Common myeloid progenitor, CD34-positive (primary cell): Measurements from ENCODE around the gene APOB.

Experiments used
- CTCF ChIA-PET: fragments of 350-600 bp; sonication (Branson Sonifier 250); formaldehyde crosslinking; loops from one replicate; lab custom pipeline; 2021; ENCODE audit warnings: antibody characterized with exemption; lab: Charles Lee
- POLR2A ChIA-PET: fragments of 350-600 bp; sonication (Branson Sonifier 250); formaldehyde crosslinking; loops from one replicate; lab custom pipeline; 2021; ENCODE audit warnings: antibody characterized with exemption; lab: Charles Lee
- DNase-seq, 3 donors: peaks; one replicate each; pipeline versions ENCODE4 v3.0.0 to v3.0.0-alpha.2; 2013
- H3K27ac ChIP-seq, 2 experiments: 1 replicate in 1 of 2; 2 replicates in 1 of 2; pipeline ENCODE4 v1.7.0; 2013; ENCODE audit warnings: inconsistent platforms in 2 of 2, low read length in 2 of 2, mild to moderate bottlenecking in 2 of 2, low read depth in 1 of 2, moderate library complexity in 1 of 2; ENCODE audit not compliant: severe bottlenecking in 2 of 2, insufficient read depth in 1 of 2, poor library complexity in 1 of 2
- H3K27me3 ChIP-seq, 5 experiments: replicated peaks in 2 of 5; 1 replicate in 3 of 5; 2 replicates in 2 of 5; pipeline versions ENCODE4 v1.6.1 to v1.7.0; 2013; ENCODE audit warnings: low read length in 4 of 5, mild to moderate bottlenecking in 2 of 5, moderate library complexity in 2 of 5, inconsistent platforms in 1 of 5; ENCODE audit not compliant: insufficient read depth in 5 of 5, control insufficient read depth in 4 of 5
- H3K36me3 ChIP-seq, 4 experiments: 1 replicate in 2 of 4; 2 replicates in 2 of 4; pipeline versions ENCODE4 v1.6.1 to v1.7.0; 2013; ENCODE audit warnings: low read length in 3 of 4, control low read depth in 1 of 4, mild to moderate bottlenecking in 1 of 4; ENCODE audit not compliant: control insufficient read depth in 4 of 4, insufficient read depth in 4 of 4
- H3K4me1 ChIP-seq, 4 experiments: 1 replicate in 3 of 4; 2 replicates in 1 of 4; pipeline versions ENCODE4 v1.6.1 to v1.7.1; 2013; ENCODE audit warnings: low read length in 3 of 4, mild to moderate bottlenecking in 3 of 4, control low read depth in 1 of 4, inconsistent platforms in 1 of 4, moderate library complexity in 1 of 4; ENCODE audit not compliant: control insufficient read depth in 4 of 4, insufficient read depth in 4 of 4; ENCODE audit errors: control extremely low read depth in 1 of 4
- H3K4me3 ChIP-seq, 7 experiments: 1 replicate in 4 of 7; 2 replicates in 3 of 7; pipeline versions ENCODE4 v1.5.1 to v1.7.0; 2013; ENCODE audit warnings: mild to moderate bottlenecking in 7 of 7, low read length in 6 of 7, moderate library complexity in 6 of 7, inconsistent platforms in 2 of 7, low read depth in 2 of 7, control low read depth in 1 of 7; ENCODE audit not compliant: insufficient read depth in 4 of 7, control insufficient read depth in 1 of 7; ENCODE audit errors: extremely low read depth in 1 of 7
- H3K9me3 ChIP-seq, 5 experiments: 1 replicate in 4 of 5; 2 replicates in 1 of 5; pipeline versions ENCODE4 v1.6.1 to v1.7.1; 2013; ENCODE audit warnings: low read length in 4 of 5, mild to moderate bottlenecking in 2 of 5, inconsistent platforms in 1 of 5, low read depth in 1 of 5, moderate library complexity in 1 of 5; ENCODE audit not compliant: control insufficient read depth in 4 of 5, insufficient read depth in 2 of 5; ENCODE audit errors: control extremely low read depth in 1 of 5
- WGBS: methylation state at CpG from one replicate; pipeline ENCODE4 v1.1.5; 2013; ENCODE audit not compliant: insufficient coverage; 5-methylcytosine and 5-hydroxymethylcytosine counted together

The APOB gene

GRCh38 chr2:21072477-21073242 lies 28.8 kb upstream of the APOB start:
- ChIA-PET CTCF (no interaction called here), POLR2A (no interaction called here)
- H3K4me1 ChIP-seq, result peaks cover 8 to 20% (median 14%) of the 10 kb centered on the region in 4 experiments
- H3K9me3 ChIP-seq, result no peaks in the 10 kb centered on the region
- no peak overlapping the region for H3K4me3 ChIP-seq
- peaks cover 0 to 2% (median 0%) of the 10 kb centered on the region in 5 experiments for H3K27me3 ChIP-seq
- no peaks in the 10 kb centered on the region for H3K36me3 ChIP-seq
- 91% methylated on average over 1 of the region's 4 CpGs for WGBS
- H3K27ac ChIP-seq, result no peak overlapping the region
- no peak for DNase-seq

GRCh38 chr2:21070341-21071257 lies 26.7 kb upstream of the APOB start:
- POLR2A ChIA-PET, result no interaction called here

GRCh38 chr2:21069746-21070340 lies 26.0 kb upstream of the APOB start:
- Histone ChIP-seq H3K27ac (no peak overlapping the region), H3K36me3 (no peaks in the 10 kb centered on the region), H3K4me3 (peak overlapping the region in 1 of 7 experiments; percentile 19), H3K9me3 (no peaks in the 10 kb centered on the region), H3K27me3 (peaks cover 0 to 2% (median 0%) of the 10 kb centered on the region in 5 experiments), H3K4me1 (peaks cover 8 to 29% (median 17%) of the 10 kb centered on the region in 4 experiments)
- ChIA-PET CTCF (no interaction called here), POLR2A (no interaction called here)
- DNase-seq, result no peak
- WGBS, result 23% methylated on average over 2 of the region's 2 CpGs

More at GRCh38 chr2:21070341-21071257, 26.7 kb upstream of the APOB start:
- peaks cover 0 to 2% (median 0%) of the 10 kb centered on the region in 5 experiments for H3K27me3 ChIP-seq
- no peaks in the 10 kb centered on the region for H3K36me3 ChIP-seq
- H3K27ac ChIP-seq, result no peak overlapping the region
- 80% methylated on average over 6 of the region's 9 CpGs for WGBS
- CTCF ChIA-PET, result interaction anchor here (0.9 kb wide), 1 partner anchor 12 kb away, joined by 3 read pairs; no protein-coding TSS in a partner anchor
- no peak overlapping the region for H3K4me3 ChIP-seq
- H3K4me1 ChIP-seq, result peaks cover 8 to 29% (median 17%) of the 10 kb centered on the region in 4 experiments
- H3K9me3 ChIP-seq, result no peaks in the 10 kb centered on the region
- DNase-seq, result peak; percentile 47 to 83 (median 72)

GRCh38 chr2:21067859-21068537 lies 24.1 kb upstream of the APOB start:
- Histone ChIP-seq H3K9me3 (no peaks in the 10 kb centered on the region), H3K27ac (no peak overlapping the region), H3K27me3 (peaks cover 0 to 2% (median 0%) of the 10 kb centered on the region in 5 experiments), H3K36me3 (no peaks in the 10 kb centered on the region), H3K4me1 (peaks cover 8 to 29% (median 17%) of the 10 kb centered on the region in 4 experiments), H3K4me3 (no peak overlapping the region)
- CTCF ChIA-PET, result interaction anchor here (0.6 kb wide), 1 partner anchor 42 kb away, joined by 4 read pairs; no protein-coding TSS in a partner anchor
- POLR2A ChIA-PET, result no interaction called here
- WGBS, result 92% methylated on average over 2 of the region's 2 CpGs
- DNase-seq, result peak in 2 of 3 donors; percentile 9 to 12

- WGBS, result 17% methylated on average over 2 of the region's 5 CpGs
- Histone ChIP-seq H3K9me3 (no peaks in the 10 kb centered on the region), H3K36me3 (no peaks in the 10 kb centered on the region), H3K4me1 (peaks cover 8 to 29% (median 17%) of the 10 kb centered on the region in 4 experiments), H3K4me3 (no peak overlapping the region), H3K27ac (no peak overlapping the region), H3K27me3 (peaks cover 0 to 2% (median 0%) of the 10 kb centered on the region in 5 experiments)
- POLR2A ChIA-PET, result interaction anchor here (0.6 to 0.7 kb wide), 2 partner anchors 22 to 206 kb away, joined by 3 to 4 read pairs; no protein-coding TSS in a partner anchor
- DNase-seq, result peak in 2 of 3 donors; percentile 54 to 69
- CTCF ChIA-PET, result no interaction called here
Observed at GRCh38 chr2:21067125-21067524, 23.3 kb upstream of the APOB start.

- no peaks in the 10 kb centered on the region for H3K27me3 ChIP-seq
Observed at GRCh38 chr2:21059885-21060610, 16.2 kb upstream of the APOB start.

More at GRCh38 chr2:21059885-21060610, 16.2 kb upstream of the APOB start:
- CTCF ChIA-PET, result no interaction called here
- Histone ChIP-seq H3K4me3 (no peak overlapping the region), H3K4me1 (no peaks in the 10 kb centered on the region), H3K36me3 (no peaks in the 10 kb centered on the region), H3K27ac (no peak overlapping the region), H3K9me3 (no peaks in the 10 kb centered on the region)
- no peak for DNase-seq
- POLR2A ChIA-PET, result no interaction called here
- WGBS, result 43% methylated on average over 1 of the region's 3 CpGs
